Keratinocyte (primary cell): Measurements from ENCODE around the gene XRCC3. TPM values are rescaled to one million over a fixed set of nuclear protein-coding genes. Genes with fewer than 3 reads are reported as not detected.

Source experiments
- DNase-seq: peaks from one replicate; pipeline ENCODE4 v3.0.0-alpha.2; 2011; ENCODE audit warnings: low read depth, missing footprints, low spot score
- FAIRE-seq: peaks from 2 replicates; lab custom pipeline; 2011; peaks lifted over from hg19 to GRCh38; lab: Jason Lieb, UNC
- H2AFZ ChIP-seq: 2 replicates; pipeline ENCODE4 v1.6.0; 2012; ENCODE audit warnings: low read length, control low read depth, inconsistent platforms; ENCODE audit not compliant: control insufficient read depth
- H3K27ac ChIP-seq: 2 replicates; pipeline ENCODE4 v1.5.1; 2011; ENCODE audit warnings: low read length; ENCODE audit not compliant: control insufficient read depth, insufficient read depth
- H3K27me3 ChIP-seq: 3 replicates; pipeline ENCODE4 v1.6.0; 2011; ENCODE audit warnings: low read length; ENCODE audit not compliant: control insufficient read depth, insufficient read depth; ENCODE audit errors: extremely low read depth
- H3K36me3 ChIP-seq, 2 experiments: 2 replicates in 1 of 2; 3 replicates in 1 of 2; pipeline ENCODE4 v1.5.1; 2011; ENCODE audit warnings: low read length in 2 of 2, mild to moderate bottlenecking in 1 of 2; ENCODE audit not compliant: control insufficient read depth in 2 of 2, insufficient read depth in 2 of 2; ENCODE audit errors: extremely low read depth in 1 of 2
- H3K4me1 ChIP-seq: 3 replicates; pipeline ENCODE4 v1.5.1; 2011; ENCODE audit warnings: low read length; ENCODE audit not compliant: control insufficient read depth, insufficient read depth; ENCODE audit errors: extremely low read depth
- H3K4me2 ChIP-seq: 3 replicates; pipeline ENCODE4 v1.6.0; 2011; ENCODE audit warnings: low read depth, low read length; ENCODE audit not compliant: control insufficient read depth, insufficient read depth; ENCODE audit errors: extremely low read depth
- H3K4me3 ChIP-seq, 3 experiments: fragments of 200-600 bp in 1 of 3; sonication (generic) in 1 of 3; 2 replicates in 2 of 3; 3 replicates in 1 of 3; pipeline ENCODE4 v1.5.1; 2011 to 2016; ENCODE audit warnings: low read length in 3 of 3, mild to moderate bottlenecking in 3 of 3, control low read depth in 2 of 3, inconsistent platforms in 1 of 3, low read depth in 1 of 3, mixed read lengths in 1 of 3, mixed run types in 1 of 3, moderate library complexity in 1 of 3; ENCODE audit not compliant: control insufficient read depth in 2 of 3, insufficient read depth in 2 of 3; ENCODE audit errors: extremely low read depth in 1 of 3
- H3K79me2 ChIP-seq: 2 replicates; pipeline ENCODE4 v1.6.0; 2012; ENCODE audit warnings: low read length; ENCODE audit not compliant: control insufficient read depth, insufficient read depth
- H3K9ac ChIP-seq: 3 replicates; pipeline ENCODE4 v1.6.0; 2011; ENCODE audit warnings: low read length; ENCODE audit not compliant: control insufficient read depth, insufficient read depth; ENCODE audit errors: extremely low read depth
- H3K9me1 ChIP-seq: 3 replicates; pipeline ENCODE4 v1.6.0; 2011; ENCODE audit warnings: low read length; ENCODE audit not compliant: control insufficient read depth, insufficient read depth; ENCODE audit errors: extremely low read depth
- H3K9me3 ChIP-seq: 2 replicates; pipeline ENCODE4 v1.5.1; 2012; ENCODE audit warnings: low read depth, low read length; ENCODE audit not compliant: control insufficient read depth
- H4K20me1 ChIP-seq: 3 replicates; pipeline ENCODE4 v1.6.0; 2011; ENCODE audit warnings: low read length; ENCODE audit not compliant: control insufficient read depth, insufficient read depth; ENCODE audit errors: extremely low read depth
- EZH2 ChIP-seq: IDR thresholded peaks from one replicate; pipeline ENCODE4 v1.6.1; 2012; ENCODE audit warnings: inconsistent platforms, mild to moderate bottlenecking, low read length, moderate library complexity
- dilution Hi-C: fragments of 300-500 bp; cut with MboI; formaldehyde crosslinking; loops from one replicate; pipeline ENCODE4 v1.7.0; 2020; ENCODE audit warnings: low sequenced_read_pairs; ENCODE audit not compliant: extremely low pct_ligation_motif_present
- polyA plus RNA-seq, 5 experiments: library from polyadenylated mRNA; depleted of rRNA in 3 of 5; stranded (reverse) in 3 of 5; stranded (forward) in 1 of 5; unstranded in 1 of 5; fragments of >200 nt; gene quantifications; 1 replicate in 1 of 5; 2 replicates in 3 of 5; 3 replicates in 1 of 5; pipeline versions ENCODE4 v1.2.1 to v1.2.3, GENCODE V29; 2011 to 2012; ENCODE audit warnings: missing spikeins in 2 of 5, low read depth in 1 of 5, low replicate concordance in 1 of 5
- TF ChIP-seq, protein P1 (sequence below), 3 experiments: IDR thresholded peaks in 1 of 3; conservative IDR thresholded peaks in 1 of 3; optimal IDR thresholded peaks in 1 of 3; 2 replicates in 2 of 3; 3 replicates in 1 of 3; pipeline versions ENCODE3 to v1.5.1; 2011; ENCODE audit warnings: low read length in 3 of 3, mild to moderate bottlenecking in 3 of 3, moderate library complexity in 2 of 3, control low read depth in 1 of 3, inconsistent platforms in 1 of 3; ENCODE audit not compliant: insufficient read depth in 2 of 3; ENCODE audit errors: extremely low read depth in 1 of 3

Gene XRCC3
- polyA plus RNA-seq, 1 donor (not counting 4 experiments of a cell fraction or from before 2014, with no cell fraction given): 21.0 TPM

DNA sequence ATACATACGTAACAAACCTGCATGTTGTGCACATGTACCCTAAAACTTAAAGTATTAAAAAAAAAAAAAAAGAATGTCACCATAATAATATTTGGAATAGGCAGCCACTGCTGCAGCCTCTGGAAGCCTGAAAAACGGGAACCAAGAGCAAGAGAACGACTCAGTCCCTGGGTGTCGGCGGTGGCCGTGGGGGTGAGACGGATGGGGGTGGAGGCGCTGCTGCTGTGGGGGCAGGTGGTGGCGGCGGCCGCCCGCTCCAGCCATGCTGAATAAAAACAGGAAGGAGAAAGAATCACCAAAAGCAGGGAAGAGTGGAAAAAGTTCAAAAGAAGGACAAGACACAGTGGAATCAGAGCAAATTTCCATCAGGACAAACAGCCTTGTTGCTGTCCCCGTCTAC is 47.3 kb upstream of the XRCC3 start:
- no peaks in the 10 kb centered on the region for H4K20me1 ChIP-seq
- no peak overlapping the region for H3K4me2 ChIP-seq
- H3K4me1 ChIP-seq: no peaks in the 10 kb centered on the region
- no peaks in the 10 kb centered on the region for H3K27me3 ChIP-seq
- DNase-seq (no peak), FAIRE-seq (no peak)
- no peaks in the 10 kb centered on the region for H3K79me2 ChIP-seq
- H3K36me3 ChIP-seq: peaks cover 0 to 2% of the 10 kb centered on the region in 2 experiments
- H3K9me3 ChIP-seq: no peaks in the 10 kb centered on the region
- H2AFZ ChIP-seq: no peak overlapping the region
- H3K9ac ChIP-seq: no peak overlapping the region
- no peak for TF ChIP-seq EZH2
- TF ChIP-seq, protein P1, sequence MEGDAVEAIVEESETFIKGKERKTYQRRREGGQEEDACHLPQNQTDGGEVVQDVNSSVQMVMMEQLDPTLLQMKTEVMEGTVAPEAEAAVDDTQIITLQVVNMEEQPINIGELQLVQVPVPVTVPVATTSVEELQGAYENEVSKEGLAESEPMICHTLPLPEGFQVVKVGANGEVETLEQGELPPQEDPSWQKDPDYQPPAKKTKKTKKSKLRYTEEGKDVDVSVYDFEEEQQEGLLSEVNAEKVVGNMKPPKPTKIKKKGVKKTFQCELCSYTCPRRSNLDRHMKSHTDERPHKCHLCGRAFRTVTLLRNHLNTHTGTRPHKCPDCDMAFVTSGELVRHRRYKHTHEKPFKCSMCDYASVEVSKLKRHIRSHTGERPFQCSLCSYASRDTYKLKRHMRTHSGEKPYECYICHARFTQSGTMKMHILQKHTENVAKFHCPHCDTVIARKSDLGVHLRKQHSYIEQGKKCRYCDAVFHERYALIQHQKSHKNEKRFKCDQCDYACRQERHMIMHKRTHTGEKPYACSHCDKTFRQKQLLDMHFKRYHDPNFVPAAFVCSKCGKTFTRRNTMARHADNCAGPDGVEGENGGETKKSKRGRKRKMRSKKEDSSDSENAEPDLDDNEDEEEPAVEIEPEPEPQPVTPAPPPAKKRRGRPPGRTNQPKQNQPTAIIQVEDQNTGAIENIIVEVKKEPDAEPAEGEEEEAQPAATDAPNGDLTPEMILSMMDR (optimal IDR thresholded peaks at IDR 0.05 in 1 of 3, IDR thresholded peaks at IDR 0.05 in 1 of 3, conservative IDR thresholded peaks at IDR 0.05 in 1 of 3; ENCODE audit: extremely low read depth in 1 of 3, insufficient read depth in 2 of 3, low read length in 3 of 3): no peak
- no peaks in the 10 kb centered on the region for H3K9me1 ChIP-seq
- no peak overlapping the region for H3K27ac ChIP-seq
- no peak overlapping the region for H3K4me3 ChIP-seq
- dilution Hi-C loops: no loop called here

DNA sequence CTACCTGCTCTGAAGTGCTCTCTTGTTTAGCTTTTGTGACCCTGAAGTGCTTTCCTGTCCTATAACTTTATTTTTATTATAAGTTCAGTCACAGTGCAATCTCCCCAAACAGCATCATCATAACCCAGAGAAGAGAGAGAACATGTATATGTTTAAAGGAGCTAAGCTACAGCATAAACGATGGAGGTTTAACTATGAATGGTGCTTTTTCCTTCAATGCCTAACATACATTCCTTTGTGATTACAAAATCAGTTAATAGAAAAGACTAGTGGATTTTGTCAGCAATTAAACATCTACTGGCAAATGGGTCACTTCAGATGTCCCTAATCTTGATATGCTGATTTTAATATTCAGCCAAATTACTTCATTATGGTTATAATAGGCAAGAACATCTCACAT is 46.8 kb upstream of the XRCC3 start:
- no peaks in the 10 kb centered on the region for H3K9me1 ChIP-seq
- H4K20me1 ChIP-seq: no peaks in the 10 kb centered on the region
- dilution Hi-C loops: no loop called here
- no peak overlapping the region for H3K9ac ChIP-seq
- no peak overlapping the region for H3K27ac ChIP-seq
- no peaks in the 10 kb centered on the region for H3K9me3 ChIP-seq
- FAIRE-seq (no peak), DNase-seq (no peak)
- H3K36me3 ChIP-seq: peaks cover 0 to 2% of the 10 kb centered on the region in 2 experiments
- H3K4me1 ChIP-seq: no peaks in the 10 kb centered on the region
- no peak overlapping the region for H3K4me2 ChIP-seq
- no peaks in the 10 kb centered on the region for H3K27me3 ChIP-seq
- no peak for TF ChIP-seq EZH2
- TF ChIP-seq, protein P1 (optimal IDR thresholded peaks at IDR 0.05 in 1 of 3, IDR thresholded peaks at IDR 0.05 in 1 of 3, conservative IDR thresholded peaks at IDR 0.05 in 1 of 3; ENCODE audit: extremely low read depth in 1 of 3, insufficient read depth in 2 of 3, low read length in 3 of 3): no peak
- H3K4me3 ChIP-seq: no peak overlapping the region
- H2AFZ ChIP-seq: no peak overlapping the region
- H3K79me2 ChIP-seq: no peaks in the 10 kb centered on the region
